Measurements from ENCODE around the gene CCDC8.
A peak's percentile ranks its signal among the peaks of the same experiment; 100 is the strongest.
"Not testable (repeated sequence)": the region's sequence is repeated elsewhere in the genome, so short reads cannot be mapped to it uniquely, and the experiment has no call there.

CCDC8 gene

DNA sequence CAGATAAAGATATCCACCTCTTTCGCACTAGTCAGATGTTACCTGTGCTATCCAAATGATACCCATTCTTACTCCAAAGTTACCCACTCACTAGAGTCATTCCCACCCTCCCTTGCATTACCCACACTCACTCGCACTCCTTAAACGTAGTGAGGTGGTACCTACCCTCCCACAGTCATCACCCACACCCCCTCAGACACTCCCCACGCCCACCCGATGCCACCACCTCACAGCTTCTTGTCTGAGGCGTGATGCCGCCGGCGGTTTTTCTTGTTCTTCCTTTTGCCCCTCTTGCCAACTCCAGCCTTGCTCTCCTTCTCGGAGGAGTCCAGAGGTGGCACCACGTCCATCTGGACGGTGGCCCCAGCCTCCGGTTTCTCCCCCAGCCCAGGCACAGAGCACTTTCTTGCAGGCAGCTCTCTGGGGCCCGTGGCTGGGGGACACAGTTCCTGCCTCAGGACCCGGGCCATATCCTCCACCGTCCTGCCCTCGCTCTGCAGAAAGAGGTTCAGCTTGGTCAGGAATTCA is 14.2 kb upstream of the CCDC8 start:
- no peak for DNase-seq

DNA sequence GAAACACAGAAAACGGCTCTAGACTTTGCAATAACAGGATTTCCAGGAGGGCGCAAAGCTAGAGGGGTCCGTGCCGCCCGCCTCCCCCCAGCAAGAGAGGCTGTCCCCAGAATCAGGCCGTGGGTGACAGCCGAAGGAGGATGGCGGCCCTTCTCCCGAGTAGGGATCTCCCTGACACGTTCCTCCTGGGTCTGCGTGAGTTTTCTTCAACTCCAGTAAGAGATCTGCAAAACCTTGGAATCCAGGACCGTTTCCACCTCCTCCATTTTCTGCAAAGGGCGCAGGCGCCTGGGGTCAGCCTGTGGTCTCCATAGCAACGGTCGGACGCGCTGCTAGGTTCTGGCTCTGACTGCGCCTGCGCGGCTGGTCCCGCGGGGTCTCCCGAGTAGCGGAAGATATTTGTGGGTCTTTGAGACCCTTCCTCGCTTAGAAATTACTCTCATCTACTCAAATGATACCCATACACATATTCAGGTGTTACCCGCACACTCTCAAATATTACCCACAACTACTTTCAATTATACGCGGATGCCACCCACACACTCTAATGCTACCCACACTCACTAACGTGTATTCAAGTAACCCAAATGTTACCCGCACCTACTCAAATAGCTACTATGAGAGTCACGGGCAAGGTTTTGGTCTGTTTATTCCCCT is 13.3 kb upstream of the CCDC8 start:
- DNase-seq: peak; percentile 55

- no peak for DNase-seq
Observed at GRCh38 chr19:46426035-46426505, 12.7 kb upstream of the CCDC8 start.

GRCh38 chr19:46423188-46423587 is 9.8 kb upstream of the CCDC8 start:
- no peak for DNase-seq

DNA sequence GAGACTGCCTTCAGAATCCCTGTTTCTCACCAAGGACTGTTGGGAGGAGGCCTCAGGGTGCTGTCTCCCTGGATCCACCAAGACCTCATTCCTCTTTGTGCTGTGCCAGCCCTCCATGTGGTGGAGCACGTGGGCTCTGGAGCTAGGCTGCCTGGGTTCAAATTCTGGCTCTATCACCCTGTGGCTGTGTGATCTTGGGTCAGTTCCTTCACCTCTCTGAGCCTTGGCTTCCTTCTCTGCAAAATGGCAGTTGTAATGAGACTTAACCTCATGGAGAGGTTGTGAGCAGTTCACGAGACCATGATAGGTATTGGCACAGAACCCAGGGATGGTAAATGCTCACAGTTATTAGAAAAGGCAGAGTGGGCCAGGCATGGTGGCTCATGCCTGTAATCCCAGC is 9.0 kb upstream of the CCDC8 start:
- no peak for DNase-seq

DNA sequence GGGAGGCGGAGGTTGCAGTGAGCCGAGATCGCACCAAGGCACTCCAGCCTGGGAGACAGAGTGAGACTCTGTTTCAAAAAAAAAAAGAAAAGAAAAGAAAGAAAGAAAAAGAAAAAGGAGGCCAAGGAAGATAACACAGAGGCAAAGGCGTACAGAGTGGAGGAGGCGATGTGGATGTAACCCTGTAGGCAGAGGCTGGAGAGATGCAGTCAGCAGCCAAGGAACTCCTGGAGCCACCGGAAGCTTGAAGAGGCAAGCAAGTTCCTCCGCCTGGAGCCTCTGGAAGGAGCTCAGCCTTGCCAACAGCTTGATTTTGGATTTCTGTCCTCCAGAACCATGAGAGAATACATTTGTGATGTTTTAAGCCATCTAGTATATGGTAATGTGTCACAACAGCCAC is 6.7 kb upstream of the CCDC8 start:
- no peak for DNase-seq

DNA sequence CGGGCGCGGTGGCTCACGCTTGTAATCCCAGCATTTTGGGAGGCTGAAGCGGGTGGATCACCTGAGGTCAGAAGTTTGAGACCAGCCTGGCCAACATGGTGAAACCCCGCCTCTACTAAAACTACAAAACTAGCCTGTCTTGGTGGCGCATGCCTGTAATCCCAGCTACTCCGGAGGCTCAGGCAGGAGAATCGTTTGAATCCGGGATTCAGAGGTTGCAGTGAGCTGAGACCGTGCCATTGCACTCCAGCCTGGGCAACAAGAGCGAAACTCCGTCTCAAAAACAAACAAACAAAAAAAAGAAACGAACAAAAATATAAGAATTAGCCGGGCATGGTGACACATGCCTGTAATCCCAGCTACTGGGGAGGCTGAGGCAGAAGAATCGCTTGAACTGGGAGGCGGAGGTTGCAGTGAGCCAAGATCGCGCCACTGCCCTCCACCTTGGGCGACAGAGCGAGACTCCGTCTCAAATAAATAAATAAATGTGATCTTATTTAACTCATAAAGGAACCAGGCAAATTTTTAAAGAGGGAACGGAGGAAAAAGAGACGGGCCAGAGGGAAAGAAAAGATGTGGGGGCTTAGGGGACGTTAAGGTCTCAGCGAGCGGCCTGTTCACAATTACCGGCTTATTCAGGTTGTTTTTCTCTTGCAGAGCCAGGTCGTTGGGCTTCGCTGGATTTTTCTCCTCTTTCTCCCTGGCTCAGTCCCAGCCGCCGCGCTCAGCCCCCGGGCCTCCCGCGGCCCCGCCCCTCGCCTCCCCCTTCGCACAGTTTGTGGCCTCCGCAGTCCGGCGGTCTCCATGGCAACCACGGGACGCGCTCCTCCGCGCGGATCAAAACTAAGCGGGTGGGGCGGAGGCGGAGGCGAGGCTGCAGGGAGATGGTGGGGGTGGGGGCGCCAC is 2.7 kb upstream of the CCDC8 start:
- DNase-seq: peak; percentile 52

GRCh38 chr19:46414899-46415298 is 1.5 kb upstream of the CCDC8 start:
- not testable (repeated sequence) for DNase-seq

- no peak for DNase-seq
Observed at GRCh38 chr19:46412650-46413261, 608 bp downstream of the CCDC8 start.

- no peak for DNase-seq
Observed at GRCh38 chr19:46411925-46412649, 1.3 kb downstream of the CCDC8 start.

DNA sequence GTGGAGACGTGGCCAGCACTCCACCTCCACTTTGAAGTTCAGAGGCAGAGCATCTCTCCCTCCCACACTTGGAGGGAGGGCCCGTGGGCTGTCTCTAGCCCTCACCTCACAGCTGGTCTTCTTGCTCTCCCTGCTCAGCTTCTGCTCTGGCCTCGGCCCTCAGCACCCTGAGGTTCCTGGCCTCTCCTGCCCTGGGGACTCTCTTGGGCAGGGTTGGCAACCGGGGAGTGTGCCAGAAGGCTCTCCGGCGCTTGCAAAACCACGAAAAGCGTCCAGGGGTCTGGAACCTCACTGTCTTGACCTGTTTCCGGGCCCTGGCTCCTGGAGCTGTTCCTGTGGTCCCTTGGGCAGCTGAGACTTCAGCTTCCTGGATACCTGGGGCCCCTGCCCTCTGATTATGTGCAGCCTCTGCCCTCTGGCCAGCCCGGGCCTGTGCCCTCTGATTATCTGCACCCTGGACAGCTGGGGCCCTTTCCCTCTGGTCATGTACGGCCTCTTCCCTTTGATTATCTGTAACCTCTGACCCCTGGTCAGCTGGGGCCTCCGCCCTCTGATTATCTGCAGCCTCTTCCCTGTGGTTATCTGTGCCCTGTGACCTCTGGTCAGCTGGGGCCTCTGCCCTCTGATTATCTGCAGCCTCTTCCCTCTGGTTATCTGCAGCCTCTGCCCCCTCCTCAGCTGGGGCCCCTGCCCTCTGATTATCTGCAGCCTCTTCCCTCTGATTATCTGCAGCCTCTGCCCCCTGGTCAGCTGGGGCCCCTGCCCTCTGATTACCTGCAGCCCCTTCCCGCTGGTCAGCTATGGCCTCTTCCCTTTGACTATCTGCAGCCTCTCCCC is 2.1 kb downstream of the CCDC8 start:
- no peak for DNase-seq

DNA sequence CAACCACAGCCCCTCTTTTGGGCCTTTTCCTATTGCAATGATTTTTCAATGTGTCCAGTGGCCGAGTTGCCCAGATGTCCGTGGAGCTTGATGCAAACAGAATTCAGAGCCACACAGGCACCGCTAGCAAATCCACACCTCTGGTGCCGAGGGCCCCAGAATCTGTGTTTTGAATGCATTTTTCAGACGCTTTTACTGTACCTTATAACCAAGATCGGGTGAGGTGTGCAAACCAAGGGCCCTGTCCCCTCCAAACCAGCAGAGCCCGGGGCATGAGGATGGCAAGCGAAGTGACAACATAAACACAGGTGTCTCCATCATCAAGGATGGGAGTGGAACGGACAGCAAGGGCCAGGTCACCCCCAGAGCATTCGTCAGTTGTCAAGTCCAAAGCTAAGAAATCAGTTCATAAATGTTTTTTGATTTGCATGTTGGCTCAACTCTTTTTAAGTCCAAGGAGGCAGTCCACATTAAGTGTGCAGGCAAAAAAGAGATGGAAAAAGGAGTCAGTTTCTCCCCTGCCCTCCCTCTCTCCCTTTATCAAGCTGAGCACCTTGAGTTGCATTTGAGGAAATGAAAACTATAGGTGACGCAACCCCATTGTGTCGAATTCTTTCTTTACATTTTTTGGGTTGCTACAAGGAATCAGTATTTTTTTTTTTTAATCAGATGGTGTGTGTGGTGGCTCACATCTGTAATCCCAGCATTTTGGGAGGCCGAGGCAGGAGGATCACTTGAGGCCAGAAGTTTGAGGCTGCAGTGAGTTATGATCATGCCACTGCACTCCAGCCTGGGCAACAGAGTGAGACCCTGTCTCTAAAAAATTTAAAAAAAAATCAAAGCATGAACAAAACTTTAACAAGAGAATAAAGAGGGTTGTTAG is 2.9 kb downstream of the CCDC8 start:
- no peak for DNase-seq

- DNase-seq: no peak
Observed at GRCh38 chr19:46409191-46409590, 4.2 kb downstream of the CCDC8 start.

- no peak for DNase-seq
Observed at GRCh38 chr19:46408664-46409039, 4.7 kb downstream of the CCDC8 start.

GRCh38 chr19:46407856-46408663 is 5.3 kb downstream of the CCDC8 start:
- DNase-seq: no peak

- DNase-seq: peak; percentile 59
Observed at GRCh38 chr19:46406976-46407375, 6.4 kb downstream of the CCDC8 start.

- no peak for DNase-seq
Observed at GRCh38 chr19:46404753-46405468, 8.5 kb downstream of the CCDC8 start.

DNA sequence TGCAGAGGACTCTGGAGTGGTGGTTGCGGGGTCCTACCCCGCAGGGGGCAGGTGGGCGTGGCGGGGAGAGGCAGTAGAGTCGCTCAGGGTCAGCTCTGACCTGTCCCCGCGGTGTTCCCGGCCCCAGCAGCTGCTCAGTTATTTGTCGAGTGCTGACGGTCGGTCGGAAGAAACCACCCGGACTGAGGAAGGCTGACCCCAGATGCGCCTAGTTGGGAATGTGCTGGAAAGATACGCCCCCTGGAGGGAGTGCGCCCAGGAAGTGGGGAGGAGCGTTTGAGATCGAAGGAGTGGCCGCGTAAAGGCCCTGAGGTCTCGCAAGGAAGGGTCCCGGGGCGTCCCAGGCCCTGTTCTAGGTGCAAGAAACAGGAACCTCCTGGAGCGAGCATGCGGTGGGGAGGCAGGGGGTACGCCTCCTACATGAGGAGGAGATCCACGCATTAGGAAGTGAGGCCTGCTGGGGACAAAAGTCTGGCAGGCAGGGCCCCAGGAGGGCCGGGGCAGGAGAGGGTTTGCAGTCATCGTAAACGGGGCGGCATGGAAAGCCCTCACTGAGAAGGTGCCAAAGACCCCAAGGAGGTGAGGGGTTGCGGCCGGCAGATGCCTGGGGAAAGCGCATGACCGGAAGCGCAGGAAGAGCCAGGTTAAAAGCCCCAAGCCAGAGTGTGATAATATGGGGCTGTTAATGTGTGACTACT is 9.2 kb downstream of the CCDC8 start:
- no peak for DNase-seq

DNA sequence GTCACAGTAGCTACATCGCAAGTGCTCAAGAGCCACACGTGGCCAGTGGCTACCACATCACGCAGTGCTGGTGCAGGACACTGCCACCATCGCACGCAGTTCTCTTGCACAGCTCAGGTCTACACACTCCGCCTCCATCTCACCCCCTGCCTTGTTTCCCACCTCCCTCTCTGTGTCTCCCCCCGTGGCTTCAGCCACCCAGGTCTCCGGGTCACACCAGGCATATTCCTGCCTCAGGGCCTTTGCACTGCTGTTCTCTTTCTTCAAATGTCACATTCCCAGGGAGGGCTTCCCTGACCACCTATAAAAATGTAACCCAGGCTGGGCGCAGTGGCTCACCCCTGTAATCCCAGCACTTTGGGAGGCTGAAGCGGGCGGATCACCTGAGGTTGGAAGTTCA is 10.6 kb downstream of the CCDC8 start:
- DNase-seq: no peak

Measured in NCI-H2107 (cell line).